Suprapubic skin (tissue), 4 donors: ENCODE results near the gene DFFA.

Source experiments
- EP300 ChIP-seq: sonication (generic); formaldehyde crosslinking; IDR thresholded peaks from one replicate; pipeline ENCODE4 v1.6.1; 2017; ENCODE audit warnings: antibody characterized with exemption
- POLR2AphosphoS5 ChIP-seq, 3 donors: sonication (generic); formaldehyde crosslinking; IDR thresholded peaks; one replicate each; pipeline ENCODE4 v1.6.1; 2017; ENCODE audit warnings: antibody characterized with exemption in 3 of 3
- TF ChIP-seq, protein P1 (sequence below), 2 donors: fragments of 200-600 bp in 1 of 2; fragments of 450-650 bp in 1 of 2; sonication (generic) in 1 of 2; IDR thresholded peaks; one replicate each; pipeline ENCODE4 v1.5.1; 2016 to 2019; ENCODE audit warnings: antibody characterized with exemption in 2 of 2, mild to moderate bottlenecking in 1 of 2, moderate library complexity in 1 of 2

- TF ChIP-seq, protein P1, sequence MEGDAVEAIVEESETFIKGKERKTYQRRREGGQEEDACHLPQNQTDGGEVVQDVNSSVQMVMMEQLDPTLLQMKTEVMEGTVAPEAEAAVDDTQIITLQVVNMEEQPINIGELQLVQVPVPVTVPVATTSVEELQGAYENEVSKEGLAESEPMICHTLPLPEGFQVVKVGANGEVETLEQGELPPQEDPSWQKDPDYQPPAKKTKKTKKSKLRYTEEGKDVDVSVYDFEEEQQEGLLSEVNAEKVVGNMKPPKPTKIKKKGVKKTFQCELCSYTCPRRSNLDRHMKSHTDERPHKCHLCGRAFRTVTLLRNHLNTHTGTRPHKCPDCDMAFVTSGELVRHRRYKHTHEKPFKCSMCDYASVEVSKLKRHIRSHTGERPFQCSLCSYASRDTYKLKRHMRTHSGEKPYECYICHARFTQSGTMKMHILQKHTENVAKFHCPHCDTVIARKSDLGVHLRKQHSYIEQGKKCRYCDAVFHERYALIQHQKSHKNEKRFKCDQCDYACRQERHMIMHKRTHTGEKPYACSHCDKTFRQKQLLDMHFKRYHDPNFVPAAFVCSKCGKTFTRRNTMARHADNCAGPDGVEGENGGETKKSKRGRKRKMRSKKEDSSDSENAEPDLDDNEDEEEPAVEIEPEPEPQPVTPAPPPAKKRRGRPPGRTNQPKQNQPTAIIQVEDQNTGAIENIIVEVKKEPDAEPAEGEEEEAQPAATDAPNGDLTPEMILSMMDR (IDR thresholded peaks at IDR 0.05): no peak
- TF ChIP-seq POLR2AphosphoS5 (IDR thresholded peaks at IDR 0.05): no peak
- TF ChIP-seq EP300: no peak
Observed at GRCh38 chr1:10497109-10497508, 24.8 kb upstream of the DFFA start.
